K562 (cell line): ENCODE measurements around the gene ZNF490. TPM values are rescaled to one million over a fixed set of nuclear protein-coding genes. Genes with fewer than 3 reads are reported as not detected.

ENCODE experiments used
- ATAC-seq: fragments of 200-7000 bp; cut with Tn5 transposase; 3 replicates; pipeline ENCODE4 v1.9.1; 2020; ENCODE audit warnings: moderate library complexity
- BruUV-seq: library from RNA; stranded (reverse); fragments of 400-500 nt; replicated peaks from 2 replicates; lab custom pipeline; 2021; lab: Mats Ljungman, UMichigan
- CTCF ChIA-PET: fragments of 300-600 bp; formaldehyde crosslinking; extraction: SDS; loops from one replicate; lab custom pipeline; 2021; ENCODE audit warnings: low intra/inter-chr PET ratio; lab: Yijun Ruan, JAX
- POLR2A ChIA-PET: fragments of 300-600, 350-650 bp; sonication (Branson Sonifier 250); formaldehyde crosslinking; extraction: SDS; loops from one replicate; lab custom pipeline; 2021; ENCODE audit warnings: antibody characterized with exemption, inconsistent platforms; lab: Yijun Ruan, JAX
- DNase-seq, 4 experiments: peaks; one replicate each; pipeline versions ENCODE4 v3.0.0 to v3.0.0-alpha.2; 2011 to 2018; ENCODE audit warnings: low spot score in 3 of 4, mixed read lengths in 3 of 4; ENCODE audit errors: extremely low read depth in 1 of 4
- FAIRE-seq: peaks from 2 replicates; lab custom pipeline; 2011; peaks lifted over from hg19 to GRCh38; lab: Jason Lieb, UNC
- H2AFZ ChIP-seq: 2 replicates; pipeline ENCODE4 v1.6.0; 2011; ENCODE audit warnings: low read depth, low read length, control low read depth, inconsistent platforms
- H3K27ac ChIP-seq: fragments of 200-600 bp; 3 replicates; pipeline ENCODE4 v1.8.0; 2011; ENCODE audit warnings: low read depth, mild to moderate bottlenecking, control low read depth, inconsistent platforms, low read length, moderate library complexity, mixed read lengths; ENCODE audit errors: extremely low read depth
- H3K27me3 ChIP-seq, 2 experiments: fragments of 300-600 bp in 1 of 2; 2 replicates in 1 of 2; 3 replicates in 1 of 2; pipeline versions ENCODE4 v1.6.0 to v1.8.0; 2011; ENCODE audit warnings: inconsistent platforms in 2 of 2, low read length in 2 of 2, mild to moderate bottlenecking in 1 of 2, mixed read lengths in 1 of 2, moderate library complexity in 1 of 2; ENCODE audit not compliant: control insufficient read depth in 2 of 2, insufficient read depth in 2 of 2
- H3K36me3 ChIP-seq: fragments of 300-600 bp; 3 replicates; pipeline ENCODE4 v1.8.0; 2011; ENCODE audit warnings: mild to moderate bottlenecking, low read length, inconsistent platforms; ENCODE audit not compliant: control insufficient read depth, insufficient read depth
- H3K4me1 ChIP-seq, 2 experiments: fragments of 200-600 bp in 1 of 2; replicated peaks in 1 of 2; 2 replicates in 1 of 2; 3 replicates in 1 of 2; pipeline versions ENCODE4 v1.5.1 to v1.8.0; 2011; ENCODE audit warnings: inconsistent platforms in 2 of 2, low read length in 2 of 2, mild to moderate bottlenecking in 1 of 2, mixed read lengths in 1 of 2, moderate library complexity in 1 of 2; ENCODE audit not compliant: control insufficient read depth in 2 of 2, insufficient read depth in 2 of 2
- H3K4me2 ChIP-seq: 2 replicates; pipeline ENCODE4 v1.6.1; 2011; ENCODE audit warnings: low read length, control low read depth, inconsistent platforms, mixed read lengths; ENCODE audit not compliant: insufficient read depth
- H3K4me3 ChIP-seq: fragments of 200-600 bp; sonication (generic), shearing (Covaris generic); 2 replicates; pipeline ENCODE4 v1.5.1; 2016; ENCODE audit warnings: control low read depth, inconsistent platforms
- H3K79me2 ChIP-seq: fragments of 200-600 bp; 3 replicates; pipeline ENCODE4 v1.8.0; 2011; ENCODE audit warnings: low read length, inconsistent platforms; ENCODE audit not compliant: control insufficient read depth, insufficient read depth
- H3K9ac ChIP-seq, 2 experiments: 2 replicates each; pipeline versions ENCODE4 v1.6.0 to v1.6.1; 2011; ENCODE audit warnings: low read depth in 2 of 2, low read length in 2 of 2, control low read depth in 1 of 2, inconsistent platforms in 1 of 2, mild to moderate bottlenecking in 1 of 2, mixed read lengths in 1 of 2; ENCODE audit not compliant: insufficient read depth in 1 of 2
- H3K9me1 ChIP-seq: one replicate; pipeline ENCODE4 v1.6.0; 2011; ENCODE audit warnings: inconsistent platforms, mild to moderate bottlenecking, low read length, moderate library complexity; ENCODE audit not compliant: control insufficient read depth, insufficient read depth
- H3K9me3 ChIP-seq: replicated peaks from 2 replicates; pipeline ENCODE4 v1.5.1; 2011; ENCODE audit warnings: low read depth, low read length, inconsistent platforms; ENCODE audit not compliant: control insufficient read depth, insufficient read depth
- H4K20me1 ChIP-seq: replicated peaks from 2 replicates; pipeline ENCODE4 v1.6.1; 2011; ENCODE audit warnings: low read length, inconsistent platforms, mixed read lengths; ENCODE audit not compliant: control insufficient read depth, insufficient read depth
- ARHGAP35 ChIP-seq: fragments of 450-650 bp; IDR thresholded peaks from 2 replicates; pipeline ENCODE4 v1.6.1; 2018; ENCODE audit not compliant: partially characterized antibody
- ARNT ChIP-seq, 2 experiments: fragments of 450-650 bp; IDR thresholded peaks; 2 replicates each; pipeline ENCODE4 v1.6.1; 2016; ENCODE audit warnings: mild to moderate bottlenecking in 1 of 2
- BRF2 ChIP-seq: IDR thresholded peaks from 3 replicates; pipeline ENCODE4 v1.6.1; 2011; ENCODE audit warnings: borderline replicate concordance, mild to moderate bottlenecking; ENCODE audit not compliant: insufficient read length, insufficient read depth
- CEBPG ChIP-seq, 3 experiments: fragments of 200-800 bp in 1 of 3; sonication (Bioruptor generic) in 1 of 3; sonication (generic) in 1 of 3; formaldehyde crosslinking in 1 of 3; IDR thresholded peaks in 2 of 3; conservative IDR thresholded peaks in 1 of 3; 2 replicates each; pipeline versions ENCODE4 v1.6.1 to v1.8.0; 2016 to 2022; ENCODE audit warnings: missing compliant biosample characterization in 2 of 3, missing genetic modification characterization in 2 of 3, mild to moderate bottlenecking in 1 of 3, missing genetic modification reagents in 1 of 3
- DDX20 ChIP-seq: fragments of 450-650 bp; IDR thresholded peaks from 2 replicates; pipeline ENCODE4 v1.6.1; 2016; ENCODE audit warnings: missing genetic modification characterization, low read depth, mild to moderate bottlenecking, missing compliant biosample characterization, moderate library complexity
- ETV1 ChIP-seq: fragments of 450-650 bp; conservative IDR thresholded peaks from 2 replicates; pipeline ENCODE4 v1.6.1; 2016; ENCODE audit warnings: missing genetic modification characterization, control low read depth, low read depth, missing compliant biosample characterization
- FOXK2 ChIP-seq, 2 experiments: fragments of 450-650 bp; IDR thresholded peaks in 1 of 2; conservative IDR thresholded peaks in 1 of 2; 2 replicates each; pipeline ENCODE4 v1.6.1; 2016; ENCODE audit warnings: low read depth in 2 of 2, mild to moderate bottlenecking in 1 of 2
- GMEB1 ChIP-seq: fragments of 250-450 bp; sonication (Bioruptor Pico); IDR thresholded peaks from 2 replicates; pipeline ENCODE4 v1.4.0; 2020; ENCODE audit warnings: mild to moderate bottlenecking
- HDAC1 ChIP-seq, 2 experiments: fragments of 450-650 bp; IDR thresholded peaks; 2 replicates each; pipeline ENCODE4 v1.6.1; 2016 to 2017; ENCODE audit warnings: inconsistent platforms in 1 of 2, mild to moderate bottlenecking in 1 of 2, moderate library complexity in 1 of 2
- HES1 ChIP-seq: fragments of 450-650 bp; IDR thresholded peaks from 2 replicates; pipeline ENCODE4 v1.6.1; 2016; ENCODE audit warnings: low read depth, mild to moderate bottlenecking, moderate library complexity
- HNRNPL ChIP-seq: fragments of 200-400 bp; formaldehyde crosslinking; IDR thresholded peaks from 2 replicates; pipeline ENCODE4 v1.6.1; 2017; ENCODE audit warnings: low read depth, mild to moderate bottlenecking, low read length
- KLF6 ChIP-seq: fragments of 250-450 bp; sonication (Bioruptor Pico); IDR thresholded peaks from 2 replicates; pipeline ENCODE4 v1.4.0; 2020; ENCODE audit warnings: mild to moderate bottlenecking, moderate library complexity, borderline replicate concordance
- RAD51 ChIP-seq: fragments of 450-650 bp; IDR thresholded peaks from 2 replicates; pipeline ENCODE4 v1.7.1; 2016; ENCODE audit warnings: low read depth, mild to moderate bottlenecking, borderline replicate concordance
- RBM15 ChIP-seq: fragments of 200-400 bp; formaldehyde crosslinking; IDR thresholded peaks from 2 replicates; pipeline ENCODE4 v1.6.1; 2018; ENCODE audit warnings: mild to moderate bottlenecking, low read length, moderate library complexity; ENCODE audit not compliant: insufficient read depth
- RFX7 ChIP-seq: fragments of 250-450 bp; sonication (Bioruptor Pico); IDR thresholded peaks from 2 replicates; pipeline ENCODE4 v1.5.1; 2021; ENCODE audit warnings: mild to moderate bottlenecking
- TSC22D4 ChIP-seq: fragments of 450-650 bp; IDR thresholded peaks from 2 replicates; pipeline ENCODE4 v1.6.1; 2016; ENCODE audit warnings: missing genetic modification characterization, missing biosample characterization, control low read depth
- ZC3H11A ChIP-seq: IDR thresholded peaks from 2 replicates; pipeline ENCODE4 v1.6.1; 2012; ENCODE audit warnings: low read depth, low read length, improper control_type of control experiment
- ZNF121 ChIP-seq: sonication (generic); formaldehyde crosslinking; conservative IDR thresholded peaks from 2 replicates; pipeline ENCODE4 v1.8.0; 2022; ENCODE audit warnings: missing genetic modification reagents
- ZNF224 ChIP-seq: sonication (generic); formaldehyde crosslinking; IDR thresholded peaks from 2 replicates; pipeline ENCODE4 v1.8.0; 2022; ENCODE audit warnings: mild to moderate bottlenecking, missing genetic modification reagents
- ZNF324 ChIP-seq: fragments of 250-450 bp; sonication (Bioruptor Pico); IDR thresholded peaks from 2 replicates; pipeline ENCODE4 v1.4.0; 2020; ENCODE audit warnings: mild to moderate bottlenecking
- ZNF586 ChIP-seq: fragments of 450-650 bp; formaldehyde crosslinking; conservative IDR thresholded peaks from 2 replicates; pipeline ENCODE4 v1.4.0; 2020; ENCODE audit warnings: mild to moderate bottlenecking, moderate library complexity
- WGBS: fragments of 100-300 bp; shearing (Covaris generic); methylation state at CpG from one replicate; pipeline ENCODE4 v1.1.6; 2016; ENCODE audit warnings: low coverage, mixed read lengths; ENCODE audit not compliant: insufficient coverage; ENCODE audit errors: missing lambda C conversion rate; 5-methylcytosine and 5-hydroxymethylcytosine counted together
- in situ Hi-C: fragments of 300-500 bp; cut with MboI; formaldehyde crosslinking; loops from 4 replicates; pipeline ENCODE4 v1.15.0; 2018; ENCODE audit warnings: inconsistent platforms, mixed read lengths
- intact Hi-C: fragments of 100-400 bp; cut with micrococcal nuclease; formaldehyde crosslinking; loops from 2 replicates; pipeline ENCODE4 v1.14.2; 2022
- polyA plus RNA-seq, 8 experiments: library from polyadenylated mRNA; depleted of rRNA in 4 of 8; stranded (reverse) in 5 of 8; unstranded in 3 of 8; fragments of >200 nt; fragmentation: Nextera tagmentation in 2 of 8; fragmentation: Illumina TruSeq in 1 of 8; extraction: Ambion mirVana in 2 of 8; extraction: Trizol in 1 of 8; gene quantifications; 2 replicates each; pipeline versions ENCODE4 v1.2.1 to v1.2.3, GENCODE V29; 2011 to 2014; ENCODE audit warnings: inconsistent platforms in 1 of 8, missing spikeins in 1 of 8
- total RNA-seq, 7 experiments: library from RNA; depleted of rRNA in 6 of 7; stranded (reverse); fragments of >200 nt in 6 of 7; fragmentation: Illumina TruSeq in 2 of 7; extraction: Trizol in 2 of 7; gene quantifications; 2 replicates each; pipeline versions ENCODE4 v1.2.1 to v1.2.3, GENCODE V29; 2011 to 2021; ENCODE audit warnings: low replicate concordance in 1 of 7

The ZNF490 gene
- total and polyA plus RNA-seq, 9 of the 15 experiments (the other 6 are each of a cell fraction or from before 2014, with no cell fraction given), result 0.90 to 8.3 (median 4.4) TPM

- in situ Hi-C loops, result no loop called here
- no peak for TF ChIP-seq TSC22D4
- no peak for TF ChIP-seq DDX20
- TF ChIP-seq RAD51, result no peak
- no peak for TF ChIP-seq RBM15
- TF ChIP-seq ARHGAP35, result no peak
- no peak for TF ChIP-seq ZNF586 (CRISPR knock-in tag)
- 0 out of 2 replicates have a peak, but pooled peaks have one; percentile 9 for TF ChIP-seq HES1
- TF ChIP-seq ARNT (IDR thresholded peaks at IDR 0.05), result no peak
- TF ChIP-seq ZNF224 (CRISPR knock-in tag), result no peak
- TF ChIP-seq ZNF121 (CRISPR knock-in tag), result no peak
- peak; percentile 5 to 37; a peak in 1 of 4 replicates for TF ChIP-seq HDAC1 (IDR thresholded peaks at IDR 0.05)
- no peak for TF ChIP-seq ZNF324
- TF ChIP-seq HNRNPL, result no peak
- no peak for TF ChIP-seq ZC3H11A
- 0 out of 4 replicates have a peak, but pooled peaks of 1 of the 2 experiments have one; percentile 41 for TF ChIP-seq FOXK2 (conservative IDR thresholded peaks at IDR 0.05 in 1 of 2, IDR thresholded peaks at IDR 0.05 in 1 of 2; ENCODE audit: low read depth in 2 of 2)
- no peak for TF ChIP-seq GMEB1
- TF ChIP-seq RFX7 (CRISPR knock-in tag), result no peak
- TF ChIP-seq CEBPG (CRISPR knock-in tag; IDR thresholded peaks at IDR 0.05), result no peak
- TF ChIP-seq CEBPG (tag; conservative IDR thresholded peaks at IDR 0.05 in 1 of 2, IDR thresholded peaks at IDR 0.05 in 1 of 2), result no peak
- no peak for TF ChIP-seq KLF6 (CRISPR knock-in tag)
- no peak for TF ChIP-seq BRF2
- peak; percentile 48; the same call in 1 of the 2 replicates for TF ChIP-seq ETV1 (tag)
Measured at GRCh38 chr19:12611361-12611699, 717 bp upstream of the ZNF490 start.

More at GRCh38 chr19:12611361-12611699, 717 bp upstream of the ZNF490 start:
- 1% methylated on average over 10 of the region's 10 CpGs for WGBS
- Histone ChIP-seq H3K9me3 (no peaks in the 10 kb centered on the region), H3K9me1 (no peaks in the 10 kb centered on the region), H3K27ac (peak overlapping the region; percentile 84), H3K4me2 (peak overlapping the region; percentile 100), H3K27me3 (no peaks in the 10 kb centered on the region), H3K4me3 (peak overlapping the region; percentile 81), H3K36me3 (peaks cover 31% of the 10 kb centered on the region; the same call in 2 of the 3 replicates), H3K9ac (peak overlapping the region; percentile 82 to 96), H2AFZ (peak overlapping the region; percentile 100), H3K79me2 (peaks cover 57% of the 10 kb centered on the region), H4K20me1 (no peaks in the 10 kb centered on the region), H3K4me1 (peaks cover 0 to 7% of the 10 kb centered on the region in 2 experiments; a peak in 3 of 5 replicates)
- ChIA-PET POLR2A (interaction anchor here (0.6 to 1.5 kb wide), 19 partner anchors 9 to 367 kb away, joined by 3 to 7 read pairs (median 3); partner anchors contain the start of gene ZNF443), CTCF (no interaction called here)
- no TSS peak for BruUV-seq
- ATAC-seq, result peak; percentile 50
- peak in 3 of 4 experiments; percentile 46 to 68 (median 49) for DNase-seq
- intact Hi-C loops, result no loop called here
- peak; percentile 67 for FAIRE-seq
